Measurements from ENCODE around the gene GANAB.

Gene GANAB

GRCh38 chr11:62611705-62612365 is 34.6 kb downstream of the GANAB start:
- TF ChIP-seq CTCF (IDR thresholded peaks at IDR 0.05), result no peak

GRCh38 chr11:62610814-62611704 is 35.4 kb downstream of the GANAB start:
- TF ChIP-seq CTCF (IDR thresholded peaks at IDR 0.05), result no peak

DNA sequence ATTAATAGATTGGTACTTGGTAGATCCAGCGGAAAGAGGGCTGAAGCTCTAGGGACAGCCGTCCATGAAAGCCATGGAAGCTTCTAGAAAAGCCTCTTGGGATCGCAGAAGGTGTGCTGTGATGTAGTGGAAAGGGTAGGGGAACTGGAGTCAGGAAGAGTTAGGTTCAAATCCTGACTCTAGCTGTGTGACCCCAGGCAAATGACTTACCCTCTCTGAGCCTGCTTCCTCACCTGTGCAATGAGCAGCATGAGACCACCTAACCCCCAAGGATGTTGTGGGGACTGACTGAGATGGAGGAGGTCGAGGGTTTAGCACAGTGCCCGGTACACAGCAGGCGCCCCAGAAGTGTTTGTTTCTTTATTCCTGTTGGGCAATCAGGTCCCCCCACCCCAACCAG is 36.0 kb downstream of the GANAB start:
- TF ChIP-seq CTCF (IDR thresholded peaks at IDR 0.05), result no peak

DNA sequence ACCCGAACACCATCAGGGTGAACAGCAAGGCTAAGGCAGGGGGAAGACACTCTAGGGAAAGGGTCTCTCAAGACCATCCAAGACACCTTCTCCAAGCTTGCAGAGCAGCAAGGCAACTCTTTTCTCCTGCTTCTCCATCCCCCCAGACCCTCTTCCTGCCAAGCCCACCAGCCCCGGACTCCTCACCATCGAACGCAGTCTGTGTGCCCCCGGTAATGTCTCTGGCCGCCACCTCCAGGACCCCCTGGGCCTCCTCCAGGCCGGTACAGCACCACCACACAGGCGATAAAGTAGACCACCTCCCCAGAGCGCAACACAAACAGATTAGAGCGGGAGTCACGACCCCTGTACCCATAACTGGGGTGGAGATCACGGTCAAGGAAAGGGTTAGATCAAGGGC is 37.6 kb downstream of the GANAB start:
- no peak for TF ChIP-seq CTCF (IDR thresholded peaks at IDR 0.05)

- TF ChIP-seq CTCF (IDR thresholded peaks at IDR 0.05), result no peak
Measured at GRCh38 chr11:62607714-62608113, 38.7 kb downstream of the GANAB start.

GRCh38 chr11:62605902-62606301 is 40.5 kb downstream of the GANAB start:
- TF ChIP-seq CTCF (IDR thresholded peaks at IDR 0.05), result no peak

DNA sequence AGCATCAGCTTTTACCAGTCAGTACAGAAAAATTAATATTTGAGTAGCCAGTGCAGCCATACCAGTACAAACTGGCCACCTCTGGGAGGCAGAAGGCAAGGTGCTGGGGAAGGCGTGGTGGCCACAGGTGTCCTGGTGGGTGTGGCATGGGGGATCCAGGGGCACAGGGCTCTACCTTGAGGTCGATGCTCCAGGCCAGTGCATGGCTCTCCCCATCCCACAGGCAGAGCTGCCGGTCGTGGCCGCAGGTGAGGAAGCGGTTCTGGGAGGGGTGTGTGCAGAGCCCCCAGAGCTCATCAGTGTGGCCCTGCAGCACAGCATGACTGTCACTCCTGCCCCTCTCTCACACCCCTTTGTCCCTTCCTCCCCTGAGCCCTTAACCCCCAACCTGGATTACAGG is 40.9 kb downstream of the GANAB start:
- no peak for TF ChIP-seq CTCF (IDR thresholded peaks at IDR 0.05)

All from LNCAP (cell line).